ENCODE data around the gene OMD. TPM values are rescaled to one million over a fixed set of nuclear protein-coding genes. Genes with fewer than 3 reads are reported as not detected.

Gene OMD
- total RNA-seq, 4 donors from 2014 or later = 11.4 to 45.2 (median 22.2) TPM

DNA sequence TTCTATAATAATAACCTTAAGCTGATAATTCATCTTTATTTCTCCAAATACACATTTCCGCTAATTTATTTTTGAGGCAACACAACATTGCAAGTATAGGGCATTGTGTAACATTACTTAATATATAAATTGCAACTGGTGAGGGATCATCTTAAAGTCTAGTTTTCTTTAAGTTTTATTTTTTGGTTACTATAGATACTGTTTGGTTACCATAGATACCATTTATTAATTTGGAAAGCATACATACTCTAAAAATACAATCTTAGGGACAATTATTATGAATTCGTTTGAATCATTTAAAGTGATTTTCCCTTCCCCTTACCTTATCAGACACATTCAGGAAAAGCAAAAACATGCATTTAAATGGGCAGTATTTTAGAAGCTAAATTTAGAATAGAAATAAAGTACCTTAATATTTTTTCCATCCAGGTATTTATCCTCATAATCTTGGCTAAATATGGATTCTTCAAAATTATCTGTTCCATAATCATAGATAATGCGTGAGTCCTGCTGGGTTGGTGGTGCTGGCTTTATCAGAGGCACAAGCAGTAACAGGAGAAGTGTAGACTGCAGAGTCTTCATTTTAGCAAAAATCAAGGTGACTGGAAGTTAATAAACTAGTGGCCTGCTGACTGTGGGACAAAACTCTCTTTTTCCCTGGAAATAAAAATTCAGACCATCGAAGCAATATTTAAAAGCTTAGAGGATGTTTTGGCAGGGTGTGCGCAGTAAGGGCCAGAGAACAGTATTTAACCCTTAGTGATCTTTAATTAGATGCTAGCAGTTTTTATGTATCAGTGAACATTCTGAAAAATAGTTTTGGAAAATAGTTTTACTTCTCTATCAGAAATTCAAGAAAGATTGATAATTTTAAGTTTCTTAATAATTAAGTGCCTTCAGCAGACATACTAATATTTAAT, 21.2 kb downstream of the OMD start:
- Histone ChIP-seq H3K27me3 (no peaks in the 10 kb centered on the region), H3K4me3 (peak overlapping the region; percentile 2 to 38), H3K27ac (peak overlapping the region in 2 of 4 donors; percentile 60 to 67), H3K36me3 (no peaks in the 10 kb centered on the region), H3K4me1 (peaks cover 0 to 59% (median 0%) of the 10 kb centered on the region in 3 donors), H3K9me3 (no peaks in the 10 kb centered on the region)
- no peak for ATAC-seq
- WGBS, 2 donors (ENCODE audit: low coverage in 1 of 2) = 18 to 21% methylated on average over 3 to 5 of the region's 5 CpGs
- no peak for TF ChIP-seq EP300 (IDR thresholded peaks at IDR 0.05)

DNA sequence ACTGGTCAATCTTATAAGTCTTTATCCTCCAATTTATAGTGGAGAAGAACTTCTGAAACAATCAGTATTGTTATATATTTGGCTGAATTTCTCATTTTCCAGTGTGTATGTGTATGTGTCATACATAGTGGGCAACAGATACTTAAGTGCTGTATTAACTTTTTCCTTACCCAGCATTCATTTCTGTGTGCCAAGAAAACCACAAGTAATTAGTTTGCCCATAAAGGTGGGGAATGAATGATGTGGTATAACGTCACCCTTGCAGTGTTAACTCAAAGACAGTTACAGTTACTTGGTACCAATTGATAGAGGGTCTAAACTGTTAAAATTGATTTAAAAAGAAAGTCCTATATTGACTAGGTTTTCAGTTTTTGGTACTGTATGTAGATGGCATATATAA, 21.9 kb downstream of the OMD start:
- no peaks in the 10 kb centered on the region for H3K9me3 ChIP-seq
- peaks cover 0 to 1% of the 10 kb centered on the region in 2 donors for H3K36me3 ChIP-seq
- WGBS, 2 donors (ENCODE audit: low coverage in 1 of 2) = 10 to 20% methylated on average over 1 of the region's 1 CpG
- peaks cover 0 to 59% (median 0%) of the 10 kb centered on the region in 3 donors for H3K4me1 ChIP-seq
- ATAC-seq = no peak
- TF ChIP-seq POLR2A (IDR thresholded peaks at IDR 0.05) (no peak), EP300 (IDR thresholded peaks at IDR 0.05) (no peak), POLR2AphosphoS5 (IDR thresholded peaks at IDR 0.05) (no peak)
- TF ChIP-seq, protein P1, sequence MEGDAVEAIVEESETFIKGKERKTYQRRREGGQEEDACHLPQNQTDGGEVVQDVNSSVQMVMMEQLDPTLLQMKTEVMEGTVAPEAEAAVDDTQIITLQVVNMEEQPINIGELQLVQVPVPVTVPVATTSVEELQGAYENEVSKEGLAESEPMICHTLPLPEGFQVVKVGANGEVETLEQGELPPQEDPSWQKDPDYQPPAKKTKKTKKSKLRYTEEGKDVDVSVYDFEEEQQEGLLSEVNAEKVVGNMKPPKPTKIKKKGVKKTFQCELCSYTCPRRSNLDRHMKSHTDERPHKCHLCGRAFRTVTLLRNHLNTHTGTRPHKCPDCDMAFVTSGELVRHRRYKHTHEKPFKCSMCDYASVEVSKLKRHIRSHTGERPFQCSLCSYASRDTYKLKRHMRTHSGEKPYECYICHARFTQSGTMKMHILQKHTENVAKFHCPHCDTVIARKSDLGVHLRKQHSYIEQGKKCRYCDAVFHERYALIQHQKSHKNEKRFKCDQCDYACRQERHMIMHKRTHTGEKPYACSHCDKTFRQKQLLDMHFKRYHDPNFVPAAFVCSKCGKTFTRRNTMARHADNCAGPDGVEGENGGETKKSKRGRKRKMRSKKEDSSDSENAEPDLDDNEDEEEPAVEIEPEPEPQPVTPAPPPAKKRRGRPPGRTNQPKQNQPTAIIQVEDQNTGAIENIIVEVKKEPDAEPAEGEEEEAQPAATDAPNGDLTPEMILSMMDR (IDR thresholded peaks at IDR 0.05) = no peak
- peak overlapping the region in 2 of 4 donors; percentile 60 to 67 for H3K27ac ChIP-seq
- peak overlapping the region in 1 of 2 donors; percentile 38 for H3K4me3 ChIP-seq
- H3K27me3 ChIP-seq = no peaks in the 10 kb centered on the region

DNA sequence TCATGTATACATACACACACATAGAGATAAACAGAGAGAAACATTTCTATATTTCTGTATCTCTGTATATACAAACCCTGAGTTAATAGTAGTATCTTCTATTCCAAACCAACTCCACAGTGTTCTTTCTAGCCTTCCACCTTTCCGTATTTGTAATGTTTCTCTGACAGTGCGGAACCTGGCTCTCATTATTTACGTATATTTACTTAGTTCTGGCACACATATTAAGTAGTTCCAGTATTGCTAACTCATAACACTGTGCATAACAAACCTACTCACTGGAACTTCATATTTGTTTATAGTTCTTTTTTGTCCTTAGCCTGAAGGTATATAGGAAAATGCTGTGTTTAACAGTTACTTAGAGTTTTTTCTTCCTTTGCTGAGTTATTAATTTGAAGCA, 26.4 kb downstream of the OMD start:
- Histone ChIP-seq H3K4me3 (no peak overlapping the region), H3K27ac (peak overlapping the region in 1 of 4 donors; percentile 9), H3K27me3 (no peaks in the 10 kb centered on the region), H3K36me3 (peaks cover 0 to 9% of the 10 kb centered on the region in 2 donors), H3K9me3 (no peaks in the 10 kb centered on the region), H3K4me1 (peaks cover 0 to 30% (median 1%) of the 10 kb centered on the region in 3 donors)
- TF ChIP-seq POLR2AphosphoS5 (IDR thresholded peaks at IDR 0.05) (no peak), EP300 (IDR thresholded peaks at IDR 0.05) (no peak), POLR2A (IDR thresholded peaks at IDR 0.05) (no peak)
- TF ChIP-seq, protein P1 (IDR thresholded peaks at IDR 0.05) = no peak
- WGBS, 2 donors (ENCODE audit: low coverage in 1 of 2) = 43 to 85% methylated on average over 3 of the region's 3 CpGs
- ATAC-seq = no peak

DNA sequence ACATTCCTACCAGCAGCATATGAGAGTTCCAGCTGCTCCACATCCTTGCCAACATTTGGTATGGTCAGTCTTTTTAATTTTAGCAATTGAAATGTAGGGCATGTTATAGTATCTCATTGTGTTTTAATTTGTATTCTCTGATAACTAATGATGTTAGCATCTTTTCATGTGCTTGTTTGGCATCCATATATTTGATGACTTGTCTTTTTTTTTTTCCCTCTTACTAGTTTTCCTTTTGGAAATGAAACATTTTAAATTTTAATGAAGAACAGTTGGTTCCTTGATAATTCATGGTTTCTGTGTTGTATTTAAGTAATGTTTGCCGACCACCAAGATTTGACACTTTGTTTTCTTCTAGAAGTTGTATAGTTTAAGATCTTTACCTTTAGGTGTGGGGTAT, 28.7 kb downstream of the OMD start:
- H3K27me3 ChIP-seq = no peaks in the 10 kb centered on the region
- peak overlapping the region in 1 of 4 donors; percentile 8 for H3K27ac ChIP-seq
- no peaks in the 10 kb centered on the region for H3K9me3 ChIP-seq
- H3K36me3 ChIP-seq = peaks cover 0 to 11% of the 10 kb centered on the region in 2 donors
- H3K4me3 ChIP-seq = no peak overlapping the region
- TF ChIP-seq, protein P1 (IDR thresholded peaks at IDR 0.05) = no peak
- TF ChIP-seq EP300 (IDR thresholded peaks at IDR 0.05) (no peak), POLR2A (IDR thresholded peaks at IDR 0.05) (no peak), POLR2AphosphoS5 (IDR thresholded peaks at IDR 0.05) (no peak)
- peaks cover 0 to 15% (median 3%) of the 10 kb centered on the region in 3 donors for H3K4me1 ChIP-seq
- 87 to 91% methylated on average over 1 of the region's 1 CpG for WGBS, 2 donors (ENCODE audit: low coverage in 1 of 2)
- ATAC-seq = no peak

DNA sequence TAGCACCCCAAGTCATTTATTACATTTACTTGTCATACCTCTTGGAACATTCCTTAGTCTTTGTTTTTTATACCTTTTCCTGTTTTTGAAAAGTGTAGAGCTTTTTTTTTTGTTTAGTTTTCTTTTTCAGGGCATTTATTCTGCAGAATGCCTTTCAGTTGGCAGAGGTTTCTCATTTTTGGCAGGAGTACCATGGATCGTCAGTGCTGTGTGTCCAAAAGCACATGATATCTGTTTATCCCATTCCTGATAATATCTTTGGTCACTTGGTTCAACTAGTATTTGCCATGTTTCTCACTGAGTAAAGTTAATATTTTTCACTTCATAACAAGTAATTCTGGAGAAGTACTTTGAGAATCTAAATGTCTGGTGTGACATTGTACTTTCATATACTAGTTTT, 30.6 kb downstream of the OMD start:
- Histone ChIP-seq H3K36me3 (peaks cover 0 to 11% of the 10 kb centered on the region in 2 donors), H3K27ac (peak overlapping the region in 3 of 4 donors; percentile 49 to 65 (median 61)), H3K9me3 (no peaks in the 10 kb centered on the region), H3K4me3 (no peak overlapping the region), H3K4me1 (peaks cover 0 to 22% (median 3%) of the 10 kb centered on the region in 3 donors), H3K27me3 (no peaks in the 10 kb centered on the region)
- TF ChIP-seq POLR2AphosphoS5 (IDR thresholded peaks at IDR 0.05) (peak; percentile 11), EP300 (IDR thresholded peaks at IDR 0.05) (no peak), POLR2A (IDR thresholded peaks at IDR 0.05) (no peak)
- WGBS, 2 donors (ENCODE audit: low coverage in 1 of 2) = 7 to 17% methylated on average over 1 of the region's 1 CpG
- ATAC-seq = no peak
